Activated CD4-positive, alpha-beta T cell treated with anti-CD3 and anti-CD28 coated beads, Interleukin-2, Interleukin-4, amounts not matched to agents 100 ng/mL and 50 ng/mL, durations not matched to agents 16 hours and 8 hours (primary cell): ENCODE measurements around the gene NFYC.

ENCODE experiments used
- DNase-seq: peaks from one replicate; pipeline ENCODE4 v3.0.0-alpha.2; 2020; ENCODE audit warnings: low spot score

NFYC gene

GRCh38 chr1:40760984-40761383 is 69.5 kb downstream of the NFYC start:
- DNase-seq: no peak

DNA sequence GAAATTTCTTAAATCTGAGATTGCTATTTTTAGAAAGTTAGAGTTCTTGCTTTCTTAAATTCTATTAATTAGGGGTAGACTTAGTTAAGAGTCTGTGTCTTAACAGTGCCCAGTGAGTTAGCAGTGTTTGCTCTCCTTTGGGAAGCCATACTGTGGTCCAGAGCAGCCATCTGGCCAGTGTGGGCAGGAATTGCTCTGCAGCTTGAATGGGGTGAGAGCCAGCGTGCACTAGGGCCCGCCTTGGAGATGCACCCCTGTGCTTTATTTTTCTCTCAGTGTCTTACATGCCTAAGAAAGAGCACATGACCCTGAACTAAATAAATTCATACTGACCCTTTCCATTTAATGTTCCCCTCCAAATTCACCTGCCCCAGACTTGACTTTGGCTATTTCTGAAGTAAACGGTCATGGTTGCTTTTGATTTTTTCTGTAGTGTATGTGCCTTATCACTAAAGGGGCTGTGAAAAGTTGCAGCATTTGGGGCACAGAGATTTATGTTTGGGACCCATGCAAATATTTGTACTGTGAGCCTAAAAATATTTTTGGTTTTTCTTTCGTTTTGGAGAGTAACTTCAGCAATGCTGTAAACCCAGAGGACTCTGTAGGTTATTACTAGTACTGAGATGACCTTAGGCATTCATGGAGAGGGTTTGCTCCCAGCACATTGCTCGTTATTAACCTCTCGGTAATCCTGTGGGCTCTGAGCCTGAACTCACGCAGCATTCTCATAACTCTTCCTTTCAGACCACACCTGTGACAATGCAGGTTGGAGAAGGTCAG is 70.8 kb downstream of the NFYC start:
- no peak for DNase-seq

DNA sequence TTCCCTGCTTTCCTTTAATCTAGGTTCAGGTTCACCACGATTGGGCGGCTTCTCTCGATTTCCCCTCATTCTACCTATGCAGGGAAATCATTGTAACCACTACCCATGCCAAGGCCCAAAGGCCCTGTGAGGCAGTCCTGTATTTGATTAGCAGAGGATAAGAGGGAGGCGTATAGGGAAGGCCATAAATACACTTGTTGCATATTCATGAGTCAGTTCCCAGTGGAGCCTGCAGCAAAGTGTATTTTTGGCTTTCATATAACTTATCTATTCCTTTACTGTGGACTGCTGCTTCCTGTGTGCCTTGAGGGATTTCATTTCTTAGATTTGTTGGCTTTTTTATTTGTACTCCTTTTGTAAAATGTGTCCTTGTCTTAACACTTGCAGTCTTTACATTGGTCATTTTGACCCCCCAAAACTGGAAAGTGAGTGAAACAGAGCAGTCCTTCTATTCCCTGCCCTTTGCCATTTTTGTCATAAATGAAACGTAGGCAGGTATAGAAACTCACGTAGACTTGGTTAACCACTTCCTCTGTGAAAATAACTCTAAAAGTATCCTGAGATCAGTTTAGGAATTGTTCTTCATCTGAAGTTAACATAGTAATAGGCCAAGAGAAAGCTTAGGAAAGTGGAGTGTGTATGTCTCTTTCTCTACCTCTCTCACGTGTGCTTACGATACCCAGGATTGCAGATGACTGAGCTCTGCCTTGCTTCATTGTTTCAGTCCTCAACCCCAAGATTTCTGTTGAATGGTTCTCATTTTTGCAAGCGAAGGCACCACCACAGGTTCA is 72.4 kb downstream of the NFYC start:
- DNase-seq: peak; percentile 20

DNA sequence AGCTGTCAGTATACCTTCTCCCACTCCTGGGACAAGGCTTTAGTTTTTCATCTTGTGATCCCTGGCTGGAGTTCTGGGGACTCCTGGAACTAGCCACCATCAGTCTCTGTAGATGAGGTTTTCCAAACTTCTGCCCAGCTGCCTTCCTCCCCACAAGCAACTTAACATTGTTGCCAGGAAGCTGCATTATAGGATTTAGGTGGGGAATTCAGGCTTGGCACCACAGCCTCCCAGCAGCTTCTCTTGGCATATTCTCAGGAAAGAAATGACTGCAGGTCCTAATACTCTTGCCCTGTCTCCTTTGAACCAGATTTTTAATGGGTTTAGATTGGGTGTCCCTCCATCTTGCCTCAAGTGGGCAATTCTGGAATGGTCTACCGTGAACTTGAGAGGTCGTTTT is 73.5 kb downstream of the NFYC start:
- DNase-seq: no peak

DNA sequence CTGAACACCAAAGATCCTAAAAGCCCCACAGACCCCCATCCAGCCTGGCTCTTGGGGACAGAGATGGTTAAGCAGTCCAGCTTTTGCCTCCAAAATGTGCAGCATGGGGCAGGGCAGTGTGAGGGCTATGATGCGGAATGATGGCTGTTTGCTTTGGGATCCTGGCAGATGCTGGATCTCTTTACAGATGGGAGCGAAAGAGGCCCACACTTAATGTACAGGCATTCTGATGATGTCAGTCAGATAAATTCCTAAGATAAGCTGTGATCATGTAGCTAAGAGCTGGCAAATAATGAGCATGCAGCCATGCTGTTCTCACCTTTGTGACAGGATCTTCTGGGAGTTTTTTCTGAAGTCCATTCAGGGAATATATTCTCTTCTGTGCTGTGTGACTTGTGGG is 74.5 kb downstream of the NFYC start:
- no peak for DNase-seq

GRCh38 chr1:40766560-40766959 is 75.1 kb downstream of the NFYC start:
- no peak for DNase-seq

- no peak for DNase-seq
Observed at GRCh38 chr1:40768146-40768990, 76.9 kb downstream of the NFYC start.

GRCh38 chr1:40769815-40770214 is 78.3 kb downstream of the NFYC start:
- DNase-seq: no peak

- DNase-seq: no peak
Observed at GRCh38 chr1:40770296-40771070, 79.0 kb downstream of the NFYC start.

DNA sequence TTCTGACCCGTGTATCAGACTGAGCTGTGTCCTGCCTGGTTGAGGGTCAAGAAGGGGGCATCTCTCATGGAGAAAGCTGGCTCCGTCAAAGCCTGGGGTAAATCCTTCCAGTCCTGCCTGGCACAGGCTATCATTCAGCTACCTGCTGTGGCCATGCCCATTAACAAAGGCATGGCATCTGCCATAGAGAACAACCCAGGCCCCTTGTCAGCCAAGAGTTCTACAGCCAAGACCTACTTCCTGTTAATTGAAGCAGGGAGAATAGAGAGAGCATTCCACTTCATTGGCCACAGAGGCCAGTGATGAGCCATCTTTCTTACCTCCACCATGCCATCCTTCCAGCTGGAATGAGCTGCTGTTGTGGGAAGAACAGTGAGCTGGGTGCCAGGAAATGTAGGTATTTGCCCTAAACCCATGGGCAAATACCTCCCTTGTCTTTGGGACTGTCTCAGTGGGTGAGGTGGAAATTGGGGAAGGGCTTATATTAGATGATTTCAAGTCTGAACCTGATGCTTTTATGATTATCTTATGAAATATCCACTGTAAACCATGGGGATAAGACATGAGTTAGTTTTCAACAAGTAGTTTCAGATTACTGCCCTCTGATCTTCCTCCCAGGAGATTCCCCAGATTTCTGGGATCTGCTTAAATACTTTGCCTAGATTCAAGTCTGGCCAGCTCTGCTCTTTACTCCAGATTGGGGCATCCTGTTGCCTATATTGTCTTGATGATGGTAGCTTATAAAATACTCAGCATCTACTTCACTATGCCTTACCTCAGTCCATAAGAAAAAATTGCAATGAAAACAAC is 80.8 kb downstream of the NFYC start:
- DNase-seq: no peak

DNA sequence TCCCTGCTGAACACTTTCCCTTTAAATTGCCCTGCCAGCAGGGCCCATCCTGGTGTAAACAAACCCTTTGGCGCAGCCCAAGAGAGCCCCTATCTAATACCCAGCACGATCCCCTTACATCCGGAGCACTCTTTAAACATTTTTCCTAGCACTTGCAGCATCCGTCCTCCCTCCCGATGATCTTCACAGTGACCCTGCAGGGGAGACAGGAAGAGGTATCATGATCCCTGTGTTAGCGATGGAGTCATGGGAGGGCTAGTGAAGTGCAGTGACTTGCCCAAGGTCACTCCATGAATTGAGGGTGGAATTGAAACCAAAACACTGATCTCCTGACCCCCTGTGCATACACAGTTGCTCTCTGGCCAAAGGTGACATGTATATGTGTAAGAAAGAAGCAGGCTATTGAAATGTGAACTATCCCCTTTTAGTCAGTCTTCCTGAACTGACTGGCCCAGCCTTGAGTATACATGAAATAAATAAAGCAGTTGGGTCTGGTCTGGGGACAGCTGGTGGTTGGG is 82.3 kb downstream of the NFYC start:
- DNase-seq: no peak

DNA sequence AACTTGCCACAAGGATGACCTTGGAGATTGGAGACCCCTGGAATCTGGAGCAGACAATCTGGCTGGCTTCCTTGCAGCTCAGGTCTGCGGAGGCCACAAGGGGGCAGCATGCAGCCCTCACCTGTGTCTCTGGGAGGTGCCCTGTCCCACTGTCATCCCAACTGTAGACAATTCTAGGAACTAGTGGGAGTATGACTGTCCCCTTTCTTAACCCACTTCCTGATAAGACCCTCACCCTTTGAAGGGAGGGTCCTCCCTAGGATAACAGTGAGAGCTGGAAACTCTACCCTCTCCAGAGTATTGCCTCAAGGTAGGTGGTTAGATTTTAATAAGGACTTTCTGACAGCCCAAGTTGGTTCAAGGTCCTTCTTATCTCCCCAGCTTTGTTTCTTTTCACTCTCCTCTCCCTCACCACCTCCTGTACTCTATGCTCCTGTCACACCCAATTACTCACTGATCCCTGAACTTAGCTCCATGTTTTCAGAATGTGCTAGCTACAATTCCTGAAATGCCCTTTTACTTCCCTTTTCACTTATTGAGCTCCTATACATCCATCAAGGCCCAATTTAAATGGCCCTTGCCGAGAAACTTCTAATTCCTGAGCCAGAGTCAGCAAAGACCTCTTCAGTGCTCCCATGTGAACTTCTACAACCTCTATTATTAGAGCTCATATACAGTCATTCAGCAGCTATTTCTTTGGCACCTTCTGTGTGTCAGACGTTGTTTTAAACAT is 82.9 kb downstream of the NFYC start:
- DNase-seq: peak; percentile 46

GRCh38 chr1:40776236-40777072 is 85.0 kb downstream of the NFYC start:
- DNase-seq: no peak

- DNase-seq: no peak
Observed at GRCh38 chr1:40777224-40777970, 85.9 kb downstream of the NFYC start.

DNA sequence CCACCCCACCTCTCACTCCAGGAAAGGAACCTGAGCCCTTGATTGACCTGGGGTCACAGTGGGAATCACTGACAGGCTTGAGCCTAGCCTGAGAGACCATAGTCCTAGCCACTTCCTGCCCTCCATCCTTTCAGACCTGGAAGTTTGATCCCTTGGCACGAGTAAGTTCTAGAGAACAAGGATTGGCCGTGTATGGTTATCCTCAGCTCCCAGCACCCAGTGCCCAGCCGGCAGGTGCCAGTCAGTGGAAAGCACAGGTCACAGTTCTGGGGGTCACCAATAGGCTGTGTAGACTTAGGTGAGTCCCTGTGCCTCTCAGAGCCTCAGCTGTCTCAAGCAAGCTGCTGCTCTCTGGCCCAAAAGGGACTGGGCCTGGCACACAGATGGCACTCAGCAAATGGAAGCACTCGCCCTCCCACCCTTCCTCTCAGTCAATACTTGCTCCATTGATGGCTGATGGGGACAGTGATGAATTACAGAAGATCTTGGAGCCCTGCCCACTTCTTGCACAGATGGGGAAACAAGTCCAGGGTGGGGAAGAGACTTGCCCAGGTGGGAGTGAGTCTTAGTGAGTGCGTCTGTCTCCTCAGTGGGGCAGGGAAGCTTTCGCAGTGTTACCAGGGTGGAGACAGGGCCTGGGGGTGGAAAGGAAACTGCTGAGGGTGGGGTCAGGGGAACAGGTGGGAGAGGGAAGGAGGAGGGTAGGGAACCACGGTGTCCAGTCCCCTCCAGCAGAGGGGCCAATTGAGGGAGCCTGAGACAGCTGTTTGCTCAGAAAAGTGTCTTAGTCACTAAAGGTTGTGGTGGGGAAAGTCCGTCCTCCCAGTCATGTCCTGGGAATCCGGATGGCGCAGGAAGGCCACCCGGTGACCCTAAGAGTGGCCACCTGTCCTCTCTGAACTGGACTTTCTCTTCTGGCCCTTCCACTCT is 89.4 kb downstream of the NFYC start:
- DNase-seq: no peak

DNA sequence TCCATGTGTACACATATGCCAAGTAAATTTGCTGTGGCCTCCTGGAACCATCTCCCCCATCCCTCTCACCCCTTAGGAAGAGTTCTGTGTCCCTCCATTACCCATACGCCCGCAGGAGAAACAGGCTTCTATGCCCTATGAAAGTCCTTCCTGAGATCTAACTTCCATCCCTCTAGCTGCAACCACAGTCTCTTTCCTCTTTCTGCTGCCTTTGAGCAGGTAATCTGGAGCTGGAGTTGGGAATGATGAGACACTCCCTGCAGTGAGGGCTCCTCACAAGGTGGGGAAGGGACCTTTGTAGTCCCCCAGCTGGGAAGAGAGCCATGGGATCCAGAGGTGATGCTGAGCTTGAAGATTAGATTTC is 90.1 kb downstream of the NFYC start:
- DNase-seq: no peak

DNA sequence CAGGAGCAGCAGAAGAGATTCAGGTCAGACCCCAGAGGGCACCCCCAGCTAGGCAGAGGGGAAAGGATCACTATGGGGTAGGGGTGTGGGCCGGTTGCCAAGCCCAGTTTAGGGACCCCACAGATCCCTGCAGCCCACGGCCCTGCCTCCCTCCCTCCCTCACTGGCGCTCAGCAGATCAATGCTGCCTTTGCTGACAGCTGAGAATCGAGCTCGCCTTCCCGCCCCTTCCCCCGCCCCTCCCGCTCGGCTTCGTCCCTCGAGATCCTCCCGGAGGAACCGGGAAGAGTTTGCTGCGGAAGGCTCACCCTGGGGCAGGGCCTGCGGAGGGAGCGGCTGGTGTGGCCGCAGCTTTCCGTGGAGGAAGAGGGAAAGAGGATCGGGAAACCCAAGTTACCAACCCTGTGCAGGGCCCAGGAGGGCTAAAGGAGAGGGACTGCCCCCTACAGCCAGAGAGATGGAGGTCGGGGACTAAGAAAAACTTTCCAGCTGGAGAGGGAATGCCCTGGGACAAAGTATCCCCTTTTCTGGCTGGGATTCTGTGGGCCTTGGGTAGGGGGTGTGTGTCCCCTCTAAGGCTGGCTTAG is 91.0 kb downstream of the NFYC start:
- DNase-seq: no peak
